HG03103 (cell line): ENCODE measurements around the gene KLHL22.
A peak's percentile ranks its signal among the peaks of the same experiment; 100 is the strongest.
"Not testable (repeated sequence)": the region's sequence is repeated elsewhere in the genome, so short reads cannot be mapped to it uniquely, and the experiment has no call there.

Source experiments
- ATAC-seq: cut with Tn5 transposase; IDR thresholded peaks from one replicate; pipeline ENCODE4 v1.9.1; 2021; ENCODE audit warnings: low read depth; ENCODE audit not compliant: unreplicated experiment

KLHL22 gene

GRCh38 chr22:20525048-20525447 lies 29.5 kb upstream of the KLHL22 start:
- no peak for ATAC-seq

- no peak for ATAC-seq
Observed at GRCh38 chr22:20524004-20524481, 28.4 kb upstream of the KLHL22 start.

- ATAC-seq, result no peak
Observed at GRCh38 chr22:20523086-20523983, 27.7 kb upstream of the KLHL22 start.

- ATAC-seq, result no peak
Observed at GRCh38 chr22:20522134-20523004, 26.8 kb upstream of the KLHL22 start.

- ATAC-seq, result no peak
Observed at GRCh38 chr22:20520093-20520511, 24.5 kb upstream of the KLHL22 start.

GRCh38 chr22:20519558-20519957 lies 24.0 kb upstream of the KLHL22 start:
- no peak for ATAC-seq

- no peak for ATAC-seq
Observed at GRCh38 chr22:20517841-20518592, 22.4 kb upstream of the KLHL22 start.

GRCh38 chr22:20517422-20517821 lies 21.8 kb upstream of the KLHL22 start:
- no peak for ATAC-seq

- no peak for ATAC-seq
Observed at GRCh38 chr22:20516399-20516798, 20.8 kb upstream of the KLHL22 start.

GRCh38 chr22:20514658-20515406 lies 19.2 kb upstream of the KLHL22 start:
- ATAC-seq, result no peak

- no peak for ATAC-seq
Observed at GRCh38 chr22:20511578-20512229, 16.1 kb upstream of the KLHL22 start.

- ATAC-seq, result no peak
Observed at GRCh38 chr22:20510811-20511577, 15.4 kb upstream of the KLHL22 start.

- ATAC-seq, result no peak
Observed at GRCh38 chr22:20509344-20510047, 13.9 kb upstream of the KLHL22 start.

- no peak for ATAC-seq
Observed at GRCh38 chr22:20508815-20509271, 13.2 kb upstream of the KLHL22 start.

GRCh38 chr22:20508067-20508755 lies 12.6 kb upstream of the KLHL22 start:
- not testable (repeated sequence) for ATAC-seq

- peak; percentile 79 for ATAC-seq
Observed at GRCh38 chr22:20507253-20508066, 11.9 kb upstream of the KLHL22 start, which contains the start of gene MED15. Gene MED15, plus strand, starts transcription at chr22:20507610. Its CDS starts 69 bp downstream, at chr22:20507679.
